Measurements from ENCODE around the gene CAP1. TPM values are rescaled to one million over a fixed set of nuclear protein-coding genes. Genes with fewer than 3 reads are reported as not detected.
A peak's percentile ranks its signal among the peaks of the same experiment; 100 is the strongest.

CAP1 gene
- polyA plus RNA-seq, 1 donor from 2014 or later = 162 TPM

DNA sequence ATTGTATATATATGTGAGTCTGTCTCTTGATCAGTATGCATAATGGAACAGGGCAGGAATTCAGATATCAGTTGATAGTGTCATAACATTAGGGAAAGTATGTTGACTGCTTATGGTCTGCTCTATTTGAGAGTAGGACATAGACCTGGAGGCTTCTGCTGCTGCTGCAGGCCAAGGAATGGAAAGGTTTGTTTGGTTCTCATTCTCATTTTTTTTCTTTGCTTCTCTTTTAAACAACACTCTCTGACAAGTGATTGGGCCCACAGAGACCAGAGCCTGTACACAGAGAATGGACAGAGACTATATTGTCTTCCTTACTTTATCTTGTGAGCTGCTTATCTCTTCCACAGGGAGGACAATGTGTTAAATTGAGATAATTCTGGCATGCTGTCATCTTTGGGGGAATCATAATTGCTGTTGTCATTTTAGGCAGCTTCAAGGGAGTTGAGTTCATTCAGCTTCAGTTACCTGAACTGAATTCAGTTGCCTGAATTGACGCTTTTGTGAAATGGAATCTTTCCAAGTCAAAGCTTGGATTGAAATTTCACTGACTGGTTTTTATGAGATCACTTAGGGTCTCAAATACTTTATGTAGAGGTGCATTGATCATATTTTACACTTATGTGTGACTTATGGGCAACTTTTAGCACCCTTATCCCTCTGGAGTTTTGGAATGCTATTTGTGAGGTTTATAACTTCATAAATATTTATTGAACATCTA is 16.9 kb downstream of the CAP1 start:
- Histone ChIP-seq H3K4me3 (ENCODE audit: low read length) (peak overlapping the region; percentile 9), H3K36me3 (ENCODE audit: insufficient read depth, low read length) (peaks cover 9% of the 10 kb centered on the region), H3K4me2 (ENCODE audit: low read length) (no peak overlapping the region), H3K27ac (ENCODE audit: low read length) (peak overlapping the region; percentile 14), H3K27me3 (ENCODE audit: insufficient read depth, low read depth, low read length) (no peaks in the 10 kb centered on the region), H3K9me2 (ENCODE audit: insufficient read depth, low read length) (no peaks in the 10 kb centered on the region), H3K79me2 (replicated peaks; ENCODE audit: insufficient read depth, low read length) (peaks cover 6% of the 10 kb centered on the region), H3K9ac (ENCODE audit: low read length) (no peak overlapping the region), H3K9me3 (ENCODE audit: low read length) (no peaks in the 10 kb centered on the region), H3F3A (ENCODE audit: insufficient read depth, low read length, poor library complexity, severe bottlenecking) (no peaks in the 10 kb centered on the region), H4K20me1 (ENCODE audit: insufficient read depth) (no peaks in the 10 kb centered on the region), H2AFZ (ENCODE audit: low read depth, low read length) (no peak overlapping the region)
- TF ChIP-seq MXI1 (conservative IDR thresholded peaks at IDR 0.05; ENCODE audit: poor library complexity, severe bottlenecking) (no peak), POLR2AphosphoS5 (IDR thresholded peaks at IDR 0.05) (no peak), EP300 (conservative IDR thresholded peaks at IDR 0.05; ENCODE audit: poor library complexity, severe bottlenecking) (no peak), EZH2 (IDR thresholded peaks at IDR 0.05; ENCODE audit: borderline replicate concordance, insufficient read depth, low read length, poor library complexity, severe bottlenecking) (no peak), SMC3 (conservative IDR thresholded peaks at IDR 0.05; ENCODE audit: poor library complexity) (no peak), TAF1 (IDR thresholded peaks at IDR 0.05; ENCODE audit: low read depth) (no peak)

DNA sequence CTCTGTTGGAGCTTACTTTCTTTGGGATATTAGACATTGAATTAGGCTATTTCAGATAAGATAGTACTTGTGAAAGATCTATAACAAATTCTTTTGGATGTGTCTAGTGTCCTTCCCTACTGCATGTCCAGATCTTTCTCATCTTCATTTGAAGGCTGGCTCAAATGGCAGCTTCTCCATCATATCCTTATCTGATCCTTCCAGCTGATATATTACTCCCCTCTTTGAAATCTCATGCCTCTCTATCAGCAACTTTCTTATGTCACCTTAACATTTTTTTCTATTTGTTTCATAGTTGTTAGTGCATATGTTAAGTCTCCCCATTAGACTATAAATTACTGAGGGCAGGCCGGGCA is 17.5 kb downstream of the CAP1 start:
- no peak overlapping the region for H2AFZ ChIP-seq (ENCODE audit: low read depth, low read length)
- no peak for TF ChIP-seq EP300 (conservative IDR thresholded peaks at IDR 0.05; ENCODE audit: poor library complexity, severe bottlenecking)
- no peak for TF ChIP-seq POLR2AphosphoS5 (IDR thresholded peaks at IDR 0.05)
- TF ChIP-seq, protein P1, sequence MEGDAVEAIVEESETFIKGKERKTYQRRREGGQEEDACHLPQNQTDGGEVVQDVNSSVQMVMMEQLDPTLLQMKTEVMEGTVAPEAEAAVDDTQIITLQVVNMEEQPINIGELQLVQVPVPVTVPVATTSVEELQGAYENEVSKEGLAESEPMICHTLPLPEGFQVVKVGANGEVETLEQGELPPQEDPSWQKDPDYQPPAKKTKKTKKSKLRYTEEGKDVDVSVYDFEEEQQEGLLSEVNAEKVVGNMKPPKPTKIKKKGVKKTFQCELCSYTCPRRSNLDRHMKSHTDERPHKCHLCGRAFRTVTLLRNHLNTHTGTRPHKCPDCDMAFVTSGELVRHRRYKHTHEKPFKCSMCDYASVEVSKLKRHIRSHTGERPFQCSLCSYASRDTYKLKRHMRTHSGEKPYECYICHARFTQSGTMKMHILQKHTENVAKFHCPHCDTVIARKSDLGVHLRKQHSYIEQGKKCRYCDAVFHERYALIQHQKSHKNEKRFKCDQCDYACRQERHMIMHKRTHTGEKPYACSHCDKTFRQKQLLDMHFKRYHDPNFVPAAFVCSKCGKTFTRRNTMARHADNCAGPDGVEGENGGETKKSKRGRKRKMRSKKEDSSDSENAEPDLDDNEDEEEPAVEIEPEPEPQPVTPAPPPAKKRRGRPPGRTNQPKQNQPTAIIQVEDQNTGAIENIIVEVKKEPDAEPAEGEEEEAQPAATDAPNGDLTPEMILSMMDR (IDR thresholded peaks at IDR 0.05; ENCODE audit: poor library complexity, severe bottlenecking) = no peak
- no peak for TF ChIP-seq EZH2 (IDR thresholded peaks at IDR 0.05; ENCODE audit: borderline replicate concordance, insufficient read depth, low read length, poor library complexity, severe bottlenecking)
- TF ChIP-seq, protein P2, sequence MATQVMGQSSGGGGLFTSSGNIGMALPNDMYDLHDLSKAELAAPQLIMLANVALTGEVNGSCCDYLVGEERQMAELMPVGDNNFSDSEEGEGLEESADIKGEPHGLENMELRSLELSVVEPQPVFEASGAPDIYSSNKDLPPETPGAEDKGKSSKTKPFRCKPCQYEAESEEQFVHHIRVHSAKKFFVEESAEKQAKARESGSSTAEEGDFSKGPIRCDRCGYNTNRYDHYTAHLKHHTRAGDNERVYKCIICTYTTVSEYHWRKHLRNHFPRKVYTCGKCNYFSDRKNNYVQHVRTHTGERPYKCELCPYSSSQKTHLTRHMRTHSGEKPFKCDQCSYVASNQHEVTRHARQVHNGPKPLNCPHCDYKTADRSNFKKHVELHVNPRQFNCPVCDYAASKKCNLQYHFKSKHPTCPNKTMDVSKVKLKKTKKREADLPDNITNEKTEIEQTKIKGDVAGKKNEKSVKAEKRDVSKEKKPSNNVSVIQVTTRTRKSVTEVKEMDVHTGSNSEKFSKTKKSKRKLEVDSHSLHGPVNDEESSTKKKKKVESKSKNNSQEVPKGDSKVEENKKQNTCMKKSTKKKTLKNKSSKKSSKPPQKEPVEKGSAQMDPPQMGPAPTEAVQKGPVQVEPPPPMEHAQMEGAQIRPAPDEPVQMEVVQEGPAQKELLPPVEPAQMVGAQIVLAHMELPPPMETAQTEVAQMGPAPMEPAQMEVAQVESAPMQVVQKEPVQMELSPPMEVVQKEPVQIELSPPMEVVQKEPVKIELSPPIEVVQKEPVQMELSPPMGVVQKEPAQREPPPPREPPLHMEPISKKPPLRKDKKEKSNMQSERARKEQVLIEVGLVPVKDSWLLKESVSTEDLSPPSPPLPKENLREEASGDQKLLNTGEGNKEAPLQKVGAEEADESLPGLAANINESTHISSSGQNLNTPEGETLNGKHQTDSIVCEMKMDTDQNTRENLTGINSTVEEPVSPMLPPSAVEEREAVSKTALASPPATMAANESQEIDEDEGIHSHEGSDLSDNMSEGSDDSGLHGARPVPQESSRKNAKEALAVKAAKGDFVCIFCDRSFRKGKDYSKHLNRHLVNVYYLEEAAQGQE (IDR thresholded peaks at IDR 0.05; ENCODE audit: borderline replicate concordance) = no peak
- no peak for TF ChIP-seq SMC3 (conservative IDR thresholded peaks at IDR 0.05; ENCODE audit: poor library complexity)
- no peak for TF ChIP-seq TAF1 (IDR thresholded peaks at IDR 0.05; ENCODE audit: low read depth)
- TF ChIP-seq MXI1 (conservative IDR thresholded peaks at IDR 0.05; ENCODE audit: poor library complexity, severe bottlenecking) = no peak
- TF ChIP-seq RAD21 (conservative IDR thresholded peaks at IDR 0.05) = no peak
- no peaks in the 10 kb centered on the region for H3K27me3 ChIP-seq (ENCODE audit: insufficient read depth, low read depth, low read length)
- H3K4me2 ChIP-seq (ENCODE audit: low read length) = no peak overlapping the region
- H3K79me2 ChIP-seq (replicated peaks; ENCODE audit: insufficient read depth, low read length) = peaks cover 6% of the 10 kb centered on the region
- no peaks in the 10 kb centered on the region for H3F3A ChIP-seq (ENCODE audit: insufficient read depth, low read length, poor library complexity, severe bottlenecking)
- no peaks in the 10 kb centered on the region for H3K9me2 ChIP-seq (ENCODE audit: insufficient read depth, low read length)
- no peaks in the 10 kb centered on the region for H3K9me3 ChIP-seq (ENCODE audit: low read length)
- H4K20me1 ChIP-seq (ENCODE audit: insufficient read depth) = no peaks in the 10 kb centered on the region
- H3K27ac ChIP-seq (ENCODE audit: low read length) = peak overlapping the region; percentile 14
- peaks cover 9% of the 10 kb centered on the region for H3K36me3 ChIP-seq (ENCODE audit: insufficient read depth, low read length)
- no peak overlapping the region for H3K4me3 ChIP-seq (ENCODE audit: low read length)
- H3K9ac ChIP-seq (ENCODE audit: low read length) = no peak overlapping the region

Measured in neural cell (in vitro differentiated cells).